Measurements from ENCODE around the gene BABAM2.

BABAM2 gene

GRCh38 chr2:28343971-28344715 lies 453.6 kb downstream of the BABAM2 start:
- no peak for TF ChIP-seq CTCF (conservative IDR thresholded peaks at IDR 0.05)
- H3K27ac ChIP-seq: no peak overlapping the region

DNA sequence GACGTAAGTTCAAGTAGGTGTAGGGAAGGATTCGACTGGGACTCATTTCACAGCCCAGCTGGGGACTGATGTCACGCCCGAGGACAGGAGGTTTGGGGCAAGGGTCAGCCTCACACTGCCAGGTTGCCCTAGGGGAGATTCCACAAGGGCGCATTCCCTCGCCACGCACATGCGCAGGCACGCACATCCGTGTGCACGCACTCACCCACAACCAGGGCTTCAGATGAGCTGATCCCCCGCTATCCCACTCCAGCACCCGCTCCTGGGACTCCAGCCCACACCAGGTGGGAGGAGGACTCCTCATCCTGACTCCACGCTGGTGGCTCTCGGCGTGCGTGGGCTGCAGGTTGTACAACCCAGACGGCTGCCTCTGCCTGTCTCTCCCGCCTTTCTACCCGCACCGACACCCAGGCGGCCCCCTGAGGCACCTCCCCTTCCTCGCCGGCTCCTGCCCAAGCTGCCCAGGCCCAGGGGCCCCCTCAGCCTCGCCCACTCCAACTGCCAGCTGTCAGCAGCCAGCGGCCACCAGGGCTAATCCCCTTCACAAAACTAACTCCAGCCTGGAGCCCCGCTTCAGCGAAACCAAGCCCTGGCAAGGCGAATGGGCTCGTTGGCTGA lies 454.3 kb downstream of the BABAM2 start:
- no peak overlapping the region for H3K27ac ChIP-seq
- TF ChIP-seq CTCF (conservative IDR thresholded peaks at IDR 0.05): no peak

DNA sequence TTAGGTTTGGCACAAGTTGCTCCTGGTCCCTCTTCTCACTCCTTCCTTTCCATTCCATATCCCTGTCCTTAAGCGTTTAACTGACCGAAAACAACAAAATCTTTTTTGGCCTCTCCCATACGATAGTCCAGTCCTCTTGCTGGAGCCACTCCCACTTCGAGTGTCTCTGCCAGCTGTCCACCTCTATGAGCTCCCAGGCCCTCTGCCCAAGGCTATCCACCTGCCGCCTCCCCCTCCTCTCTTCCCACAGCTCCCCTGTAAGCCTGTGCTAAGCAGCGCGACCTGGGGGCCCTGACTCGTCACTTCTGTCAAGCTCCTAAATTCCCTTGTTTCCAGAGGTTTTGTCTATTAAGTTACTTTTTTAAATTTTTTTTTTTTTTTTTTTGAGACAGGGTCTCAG lies 455.1 kb downstream of the BABAM2 start:
- no peak for TF ChIP-seq CTCF (conservative IDR thresholded peaks at IDR 0.05)
- no peak overlapping the region for H3K27ac ChIP-seq

GRCh38 chr2:28346587-28346986 lies 456.1 kb downstream of the BABAM2 start:
- peak overlapping the region; percentile 45 for H3K27ac ChIP-seq
- no peak for TF ChIP-seq CTCF (conservative IDR thresholded peaks at IDR 0.05)

GRCh38 chr2:28347193-28347592 lies 456.7 kb downstream of the BABAM2 start:
- no peak for TF ChIP-seq CTCF (conservative IDR thresholded peaks at IDR 0.05)
- H3K27ac ChIP-seq: peak overlapping the region; percentile 45

- no peak for TF ChIP-seq CTCF (conservative IDR thresholded peaks at IDR 0.05)
- H3K27ac ChIP-seq: peak overlapping the region; percentile 45
Observed at GRCh38 chr2:28347596-28347995, 457.1 kb downstream of the BABAM2 start.

GRCh38 chr2:28348149-28348567 lies 457.6 kb downstream of the BABAM2 start:
- no peak for TF ChIP-seq CTCF (conservative IDR thresholded peaks at IDR 0.05)
- H3K27ac ChIP-seq: no peak overlapping the region

Data from VCaP (cell line).